IMR-90 (cell line): ENCODE measurements around the gene SLC38A5. TPM values are rescaled to one million over a fixed set of nuclear protein-coding genes. Genes with fewer than 3 reads are reported as not detected.

Source experiments
- ATAC-seq: fragments of 200-7000 bp; cut with Tn5 transposase; 2 replicates; pipeline ENCODE4 v1.9.1; 2020; ENCODE audit warnings: low read depth, mild to moderate bottlenecking, moderate library complexity
- BruUV-seq: library from RNA; stranded (reverse); fragments of 400-500 nt; replicated peaks from 2 replicates; lab custom pipeline; 2021; lab: Mats Ljungman, UMichigan
- CTCF ChIA-PET: fragments of 300-600 bp; formaldehyde crosslinking; extraction: SDS; loops from one replicate; lab custom pipeline; 2021; ENCODE audit warnings: antibody characterized with exemption; lab: Yijun Ruan, JAX
- POLR2A ChIA-PET: fragments of 300-600 bp; sonication (Branson Sonifier 250); formaldehyde crosslinking; loops from one replicate; lab custom pipeline; 2022; ENCODE audit warnings: antibody characterized with exemption; ENCODE audit not compliant: unreplicated experiment; lab: Charles Lee
- DNase-seq: peaks from one replicate; pipeline ENCODE4 v3.0.0; 2013
- H2AFZ ChIP-seq: replicated peaks from 2 replicates; pipeline ENCODE3; 2013; ENCODE audit warnings: low read length, mild to moderate bottlenecking; ENCODE audit not compliant: poor library complexity
- H2AK5ac ChIP-seq: 2 replicates; pipeline ENCODE4 v1.6.1; 2013; ENCODE audit warnings: low read depth, low read length, inconsistent platforms
- H2AK9ac ChIP-seq: replicated peaks from 2 replicates; pipeline ENCODE3; 2013; ENCODE audit warnings: mild to moderate bottlenecking, low read depth, low read length, moderate library complexity; ENCODE audit not compliant: poor library complexity
- H2BK120ac ChIP-seq: 2 replicates; pipeline ENCODE4 v1.6.1; 2013; ENCODE audit warnings: low read depth, low read length, inconsistent platforms
- H2BK15ac ChIP-seq: 3 replicates; pipeline ENCODE4 v1.6.1; 2013; ENCODE audit warnings: low read depth, low read length, inconsistent platforms
- H2BK20ac ChIP-seq: 2 replicates; pipeline ENCODE4 v1.6.1; 2013; ENCODE audit warnings: low read depth, mild to moderate bottlenecking, inconsistent platforms, low read length, moderate library complexity
- H2BK5ac ChIP-seq: 2 replicates; pipeline ENCODE4 v1.6.1; 2013; ENCODE audit warnings: mild to moderate bottlenecking, low read depth, low read length, inconsistent platforms; ENCODE audit not compliant: poor library complexity, severe bottlenecking
- H3K14ac ChIP-seq: replicated peaks from 2 replicates; pipeline ENCODE4 v1.6.1; 2013; ENCODE audit warnings: low read depth, low read length, inconsistent platforms
- H3K18ac ChIP-seq: 2 replicates; pipeline ENCODE4 v1.6.1; 2013; ENCODE audit warnings: low read depth, low read length, control low read depth
- H3K23ac ChIP-seq: 2 replicates; pipeline ENCODE4 v1.6.1; 2013; ENCODE audit warnings: low read depth, low read length, inconsistent platforms
- H3K27ac ChIP-seq: 2 replicates; pipeline ENCODE4 v1.5.1; 2013; ENCODE audit warnings: mild to moderate bottlenecking, control low read depth, low read length; ENCODE audit not compliant: insufficient read depth
- H3K27me3 ChIP-seq: 2 replicates; pipeline ENCODE4 v1.6.1; 2013; ENCODE audit warnings: low read length; ENCODE audit not compliant: control insufficient read depth, insufficient read depth
- H3K36me3 ChIP-seq: 2 replicates; pipeline ENCODE4 v1.6.1; 2013; ENCODE audit warnings: low read length, mixed read lengths; ENCODE audit not compliant: control insufficient read depth, insufficient read depth
- H3K4ac ChIP-seq: 2 replicates; pipeline ENCODE4 v1.6.1; 2013; ENCODE audit warnings: low read depth, low read length, inconsistent platforms
- H3K4me1 ChIP-seq: 2 replicates; pipeline ENCODE4 v1.6.1; 2013; ENCODE audit warnings: low read length, mixed read lengths; ENCODE audit not compliant: control insufficient read depth, insufficient read depth
- H3K4me2 ChIP-seq: 2 replicates; pipeline ENCODE4 v1.6.1; 2013; ENCODE audit warnings: low read depth, mild to moderate bottlenecking, control low read depth, low read length, moderate library complexity
- H3K4me3 ChIP-seq: 2 replicates; pipeline ENCODE4 v1.5.1; 2013; ENCODE audit warnings: low read depth, mild to moderate bottlenecking, control low read depth, low read length, moderate library complexity; ENCODE audit not compliant: insufficient read depth
- H3K56ac ChIP-seq: 2 replicates; pipeline ENCODE4 v1.6.1; 2013; ENCODE audit warnings: low read length, inconsistent platforms; ENCODE audit not compliant: insufficient read depth; ENCODE audit errors: extremely low read depth
- H3K79me1 ChIP-seq, 2 experiments: 2 replicates each; pipeline ENCODE4 v1.6.1; 2013; ENCODE audit warnings: low read length in 2 of 2, inconsistent platforms in 1 of 2, low read depth in 1 of 2
- H3K9ac ChIP-seq: 2 replicates; pipeline ENCODE4 v1.6.1; 2013; ENCODE audit warnings: low read depth, low read length, control low read depth
- H3K9me1 ChIP-seq: 2 replicates; pipeline ENCODE4 v1.6.1; 2013; ENCODE audit warnings: low read length, inconsistent platforms; ENCODE audit not compliant: insufficient read depth
- H3K9me3 ChIP-seq: 2 replicates; pipeline ENCODE4 v1.6.1; 2013; ENCODE audit warnings: low read length; ENCODE audit not compliant: control insufficient read depth, insufficient read depth
- H4K20me1 ChIP-seq: 2 replicates; pipeline ENCODE4 v1.6.1; 2013; ENCODE audit warnings: low read length, inconsistent platforms; ENCODE audit not compliant: insufficient read depth
- H4K5ac ChIP-seq: 2 replicates; pipeline ENCODE4 v1.6.1; 2013; ENCODE audit warnings: mild to moderate bottlenecking, low read depth, low read length, control low read depth
- H4K8ac ChIP-seq, 2 experiments: 2 replicates each; pipeline ENCODE4 v1.6.1; 2013; ENCODE audit warnings: low read depth in 2 of 2, low read length in 2 of 2, control low read depth in 1 of 2, inconsistent platforms in 1 of 2
- H4K91ac ChIP-seq: 2 replicates; pipeline ENCODE4 v1.6.1; 2013; ENCODE audit warnings: low read depth, low read length, inconsistent platforms; ENCODE audit not compliant: insufficient read depth
- BHLHE40 ChIP-seq: fragments of 150-350 bp; IDR thresholded peaks from 2 replicates; pipeline ENCODE4 v1.6.1; 2016; ENCODE audit warnings: mild to moderate bottlenecking, low read depth, low read length
- CEBPB ChIP-seq: IDR thresholded peaks from 2 replicates; pipeline ENCODE4 v1.6.1; 2012; ENCODE audit warnings: low read depth, low read length, improper control_type of control experiment
- FOS ChIP-seq: fragments of 150-350 bp; IDR thresholded peaks from 2 replicates; pipeline ENCODE4 v1.6.1; 2016; ENCODE audit warnings: low read depth, low read length
- MAZ ChIP-seq: IDR thresholded peaks from 2 replicates; pipeline ENCODE4 v1.6.1; 2012; ENCODE audit warnings: low read depth, mild to moderate bottlenecking, low read length, improper control_type of control experiment, moderate library complexity, borderline replicate concordance
- MXI1 ChIP-seq: IDR thresholded peaks from 2 replicates; pipeline ENCODE4 v1.6.1; 2012; ENCODE audit warnings: low read depth, mild to moderate bottlenecking, low read length, moderate library complexity, borderline replicate concordance
- NFE2L2 ChIP-seq: fragments of 150-350 bp; IDR thresholded peaks from 2 replicates; pipeline ENCODE4 v1.6.1; 2016; ENCODE audit warnings: low read depth, mild to moderate bottlenecking, low read length
- RAD21 ChIP-seq: IDR thresholded peaks from 2 replicates; pipeline ENCODE4 v1.6.1; 2012; ENCODE audit warnings: low read length, improper control_type of control experiment
- RCOR1 ChIP-seq: IDR thresholded peaks from 2 replicates; pipeline ENCODE4 v1.6.1; 2012; ENCODE audit warnings: mild to moderate bottlenecking, low read length, improper control_type of control experiment; ENCODE audit not compliant: insufficient replicate concordance
- RFX5 ChIP-seq: IDR thresholded peaks from 2 replicates; pipeline ENCODE4 v1.8.0; 2012; ENCODE audit warnings: low read depth, mild to moderate bottlenecking, low read length, moderate library complexity
- WGBS, 2 experiments: methylation state at CpG; one replicate each; pipeline versions ENCODE4 v1.1.5 to v1.1.7; 2013; ENCODE audit warnings: missing lambda C conversion rate in 2 of 2; ENCODE audit not compliant: insufficient read length in 1 of 2; ENCODE audit errors: extremely low coverage in 2 of 2; 5-methylcytosine and 5-hydroxymethylcytosine counted together
- dilution Hi-C: fragments of 300-500 bp; cut with HindIII; formaldehyde crosslinking; loops from one replicate; pipeline ENCODE4 v1.14.3; 2018; ENCODE audit warnings: low sequenced_read_pairs; ENCODE audit not compliant: unreplicated experiment
- in situ Hi-C: fragments of 300-500 bp; cut with MboI; formaldehyde crosslinking; loops from 3 replicates; pipeline ENCODE4 v1.14.3; 2019; ENCODE audit warnings: low sequenced_read_pairs, inconsistent platforms, mixed read lengths
- intact Hi-C: fragments of 100-400 bp; cut with micrococcal nuclease; formaldehyde crosslinking; loops from 2 replicates; pipeline ENCODE4 v1.10.0; 2022
- polyA plus RNA-seq, 3 experiments: library from polyadenylated mRNA; depleted of rRNA; stranded (reverse); fragments of >200 nt; gene quantifications; 2 replicates each; pipeline ENCODE4 v1.2.3, GENCODE V29; 2012; ENCODE audit warnings: low replicate concordance in 1 of 3
- total RNA-seq: library from RNA; depleted of rRNA; stranded (reverse); fragments of >200 nt; gene quantifications from 2 replicates; pipeline ENCODE4 v1.2.3, GENCODE V29; 2012

SLC38A5 gene
- total and polyA plus RNA-seq, 2 of the 4 experiments (the other 2 are of a cell fraction): 12.2 to 20.4 TPM

- Histone ChIP-seq H2BK20ac (no peak overlapping the region), H2AK5ac (no peak overlapping the region), H4K8ac (no peak overlapping the region), H3K14ac (no peak overlapping the region), H3K27ac (no peak overlapping the region), H3K4me2 (no peak overlapping the region), H3K4me3 (no peak overlapping the region), H4K20me1 (no peaks in the 10 kb centered on the region), H2AK9ac (no peak overlapping the region), H3K4me1 (no peaks in the 10 kb centered on the region), H4K5ac (no peak overlapping the region), H3K9ac (no peak overlapping the region), H2BK15ac (no peak overlapping the region), H3K18ac (no peak overlapping the region), H3K79me1 (no peaks in the 10 kb centered on the region), H3K9me1 (no peaks in the 10 kb centered on the region), H3K56ac (no peak overlapping the region), H2BK5ac (no peak overlapping the region), H3K9me3 (peaks cover 2% of the 10 kb centered on the region; the same call in 1 of the 2 replicates), H2AFZ (no peak overlapping the region), H2BK120ac (no peak overlapping the region), H4K91ac (no peak overlapping the region), H3K36me3 (no peaks in the 10 kb centered on the region), H3K27me3 (no peaks in the 10 kb centered on the region), H3K23ac (no peak overlapping the region), H3K4ac (no peak overlapping the region)
- in situ Hi-C loops: no loop called here
- BruUV-seq: no TSS peak
- dilution Hi-C loops: no loop called here
- intact Hi-C loops: no loop called here
- TF ChIP-seq RCOR1: no peak
- no peak for TF ChIP-seq RAD21
- TF ChIP-seq CEBPB: no peak
- TF ChIP-seq BHLHE40: no peak
- TF ChIP-seq NFE2L2: no peak
- TF ChIP-seq FOS: no peak
- no peak for TF ChIP-seq MXI1
- no peak for TF ChIP-seq RFX5
- TF ChIP-seq MAZ: no peak
- WGBS, 2 experiments: 60% methylated on average over 2 of the region's 6 CpGs; no CpG with 5 or more reads in 1 of the 2 experiments
- DNase-seq (no peak), ATAC-seq (no peak)
- ChIA-PET CTCF (no interaction called here), POLR2A (no interaction called here)
Measured at GRCh38 chrX:48459483-48459882, 10.6 kb downstream of the SLC38A5 start.
